GM12878 (cell line): ENCODE measurements around the gene CFAP91. TPM values are rescaled to one million over a fixed set of nuclear protein-coding genes. Genes with fewer than 3 reads are reported as not detected.

Experiments used
- ATAC-seq: fragments of 200-7000 bp; cut with Tn5 transposase; 3 replicates; pipeline ENCODE4 v1.9.1; 2020; ENCODE audit warnings: mild to moderate bottlenecking, moderate library complexity
- BruUV-seq: library from RNA; stranded (reverse); fragments of 400-500 nt; replicated peaks from 2 replicates; lab custom pipeline; 2021; lab: Mats Ljungman, UMichigan
- CTCF ChIA-PET: fragments of 300-600 bp; sonication (Branson Sonifier 250); formaldehyde crosslinking; extraction: SDS; loops from one replicate; lab custom pipeline; 2021; ENCODE audit warnings: inconsistent platforms; lab: Yijun Ruan, JAX
- POLR2A ChIA-PET: fragments of 350-600 bp; formaldehyde crosslinking; extraction: SDS; loops from one replicate; lab custom pipeline; 2021; ENCODE audit warnings: inconsistent platforms; lab: Charles Lee
- RAD21 ChIA-PET: fragments of 300-600 bp; sonication (Branson Sonifier 250); formaldehyde crosslinking; loops from one replicate; lab custom pipeline; 2023; ENCODE audit warnings: antibody characterized with exemption; ENCODE audit not compliant: unreplicated experiment; lab: Charles Lee
- SMC1A ChIA-PET: fragments of 300-600 bp; sonication (Branson Sonifier 250); formaldehyde crosslinking; loops from one replicate; lab custom pipeline; 2023; ENCODE audit not compliant: unreplicated experiment, uncharacterized antibody; lab: Charles Lee
- DNase-seq: peaks from one replicate; pipeline ENCODE4 v3.0.0-alpha.2; 2011; ENCODE audit warnings: low read depth, low spot score
- FAIRE-seq: peaks from 3 replicates; lab custom pipeline; 2011; peaks lifted over from hg19 to GRCh38; lab: Jason Lieb, UNC
- H2AFZ ChIP-seq: 2 replicates; pipeline ENCODE4 v1.6.0; 2011; ENCODE audit warnings: low read depth, low read length, control low read depth; ENCODE audit not compliant: control insufficient read depth
- H3K27ac ChIP-seq: 2 replicates; pipeline ENCODE4 v1.5.1; 2011; ENCODE audit warnings: control low read depth; ENCODE audit not compliant: control insufficient read depth, insufficient read depth
- H3K27me3 ChIP-seq, 2 experiments: replicated peaks in 1 of 2; 2 replicates each; pipeline versions ENCODE4 v1.6.0 to v1.6.1; 2011; ENCODE audit warnings: low read length in 1 of 2; ENCODE audit not compliant: control insufficient read depth in 2 of 2, insufficient read depth in 2 of 2
- H3K36me3 ChIP-seq, 2 experiments: 2 replicates each; pipeline ENCODE4 v1.5.1; 2011; ENCODE audit warnings: low read length in 1 of 2; ENCODE audit not compliant: control insufficient read depth in 2 of 2, insufficient read depth in 2 of 2
- H3K4me1 ChIP-seq: 2 replicates; pipeline ENCODE4 v1.6.1; 2011; ENCODE audit warnings: mild to moderate bottlenecking, low read length, moderate library complexity, mixed read lengths; ENCODE audit not compliant: control insufficient read depth, insufficient read depth
- H3K4me2 ChIP-seq: 2 replicates; pipeline ENCODE4 v1.6.0; 2011; ENCODE audit warnings: control low read depth; ENCODE audit not compliant: control insufficient read depth, insufficient read depth
- H3K4me3 ChIP-seq: fragments of 200-600 bp; sonication (generic); 2 replicates; pipeline ENCODE4 v1.5.1; 2016
- H3K79me2 ChIP-seq: 2 replicates; pipeline ENCODE4 v1.6.0; 2011; ENCODE audit warnings: low read length; ENCODE audit not compliant: control insufficient read depth, insufficient read depth
- H3K9ac ChIP-seq: 2 replicates; pipeline ENCODE4 v1.8.0; 2011; ENCODE audit warnings: low read length, control low read depth, mixed read lengths; ENCODE audit not compliant: control insufficient read depth, insufficient read depth
- H3K9me3 ChIP-seq: replicated peaks from 3 replicates; pipeline ENCODE4 v1.5.1; 2011; ENCODE audit warnings: mild to moderate bottlenecking, low read length; ENCODE audit not compliant: control insufficient read depth, insufficient read depth
- H4K20me1 ChIP-seq: 2 replicates; pipeline ENCODE4 v1.6.0; 2011; ENCODE audit not compliant: control insufficient read depth, insufficient read depth
- ASH2L ChIP-seq: fragments of 300-600, 200-600 bp; sonication (generic); IDR thresholded peaks from 2 replicates; pipeline ENCODE4 v1.6.1; 2017; ENCODE audit warnings: low read depth, mild to moderate bottlenecking, borderline replicate concordance
- BCL3 ChIP-seq: IDR thresholded peaks from 2 replicates; pipeline ENCODE4 v1.6.1; 2011; ENCODE audit warnings: borderline replicate concordance, low read depth, mild to moderate bottlenecking, moderate library complexity, low read length; ENCODE audit not compliant: insufficient read depth, poor library complexity, severe bottlenecking
- BCLAF1 ChIP-seq: fragments of 450-650 bp; IDR thresholded peaks from 2 replicates; pipeline ENCODE4 v1.6.1; 2017; ENCODE audit warnings: antibody characterized with exemption, mild to moderate bottlenecking, moderate library complexity
- EED ChIP-seq: sonication (generic); IDR thresholded peaks from 2 replicates; pipeline ENCODE4 v1.6.1; 2016; ENCODE audit warnings: antibody characterized with exemption, low read depth
- EP300 ChIP-seq, 2 experiments: fragments of 150-350 bp in 1 of 2; IDR thresholded peaks; 2 replicates each; pipeline ENCODE4 v1.6.1; 2011 to 2012; ENCODE audit warnings: low read depth in 2 of 2, low read length in 2 of 2, borderline replicate concordance in 1 of 2, improper control_type of control experiment in 1 of 2, inconsistent platforms in 1 of 2; ENCODE audit not compliant: control insufficient read depth in 1 of 2
- FOXK2 ChIP-seq: fragments of 450-650 bp; IDR thresholded peaks from 2 replicates; pipeline ENCODE4 v1.6.1; 2017; ENCODE audit warnings: mild to moderate bottlenecking, moderate library complexity
- LARP7 ChIP-seq: fragments of 450-650 bp; IDR thresholded peaks from 2 replicates; pipeline ENCODE4 v1.6.1; 2017; ENCODE audit warnings: mild to moderate bottlenecking
- MLLT1 ChIP-seq: fragments of 450-650 bp; IDR thresholded peaks from 2 replicates; pipeline ENCODE4 v1.6.1; 2016; ENCODE audit warnings: mild to moderate bottlenecking
- RELA ChIP-seq: fragments of 450-650 bp; IDR thresholded peaks from 2 replicates; pipeline ENCODE4 v1.8.0; 2014; ENCODE audit warnings: borderline replicate concordance; ENCODE audit not compliant: partially characterized antibody
- SRF ChIP-seq, 2 experiments: IDR thresholded peaks; 2 replicates each; pipeline ENCODE4 v1.6.1; 2011; ENCODE audit warnings: low read depth in 2 of 2, low read length in 2 of 2, mild to moderate bottlenecking in 1 of 2, moderate library complexity in 1 of 2
- TCF12 ChIP-seq: IDR thresholded peaks from 2 replicates; pipeline ENCODE4 v1.6.1; 2011; ENCODE audit warnings: low read depth, mild to moderate bottlenecking, low read length
- ZBTB40 ChIP-seq: fragments of 450-650 bp; IDR thresholded peaks from 2 replicates; pipeline ENCODE4 v1.6.1; 2016; ENCODE audit warnings: mild to moderate bottlenecking, moderate library complexity, borderline replicate concordance
- ZNF24 ChIP-seq: fragments of 450-650 bp; IDR thresholded peaks from 2 replicates; pipeline ENCODE4 v1.6.1; 2017; ENCODE audit warnings: antibody characterized with exemption, mild to moderate bottlenecking
- WGBS: methylation state at CpG from one replicate; pipeline ENCODE4 v1.1.6; 2016; ENCODE audit warnings: low lambda C conversion rate; ENCODE audit not compliant: insufficient replicate concordance, insufficient coverage; ENCODE audit errors: missing lambda C conversion rate; 5-methylcytosine and 5-hydroxymethylcytosine counted together
- in situ Hi-C: fragments of 300-500 bp; cut with MboI; formaldehyde crosslinking; loops from 9 replicates; pipeline ENCODE4 v1.14.3; 2018; ENCODE audit warnings: mixed read lengths
- intact Hi-C: fragments of 100-400 bp; cut with micrococcal nuclease; formaldehyde crosslinking; loops from one replicate; pipeline ENCODE4 v1.14.2; 2022; ENCODE audit not compliant: unreplicated experiment
- polyA plus RNA-seq, 11 experiments: library from polyadenylated mRNA; depleted of rRNA in 4 of 11; unstranded in 6 of 11; stranded (reverse) in 5 of 11; fragments of >200 nt; fragmentation: Nextera tagmentation in 4 of 11; fragmentation: Illumina TruSeq in 1 of 11; extraction: Ambion mirVana in 4 of 11; extraction: Trizol in 1 of 11; gene quantifications; 1 replicate in 1 of 11; 2 replicates in 10 of 11; pipeline versions ENCODE4 v1.2.1 to v1.2.3, GENCODE V29; 2011 to 2016; ENCODE audit warnings: inconsistent platforms in 2 of 11, missing spikeins in 2 of 11, low read depth in 1 of 11
- total RNA-seq, 4 experiments: library from RNA; depleted of rRNA in 3 of 4; stranded (reverse); fragments of >200 nt in 3 of 4; fragmentation: Illumina TruSeq in 1 of 4; extraction: Trizol in 1 of 4; gene quantifications; 2 replicates each; pipeline versions ENCODE4 v1.2.1 to v1.2.3, GENCODE V29; 2013 to 2021

CFAP91 gene
- total and polyA plus RNA-seq, 10 of the 15 experiments (the other 5 are each of a cell fraction or from before 2014, with no cell fraction given) = 0.03 to 2.2 (median 0.92) TPM

GRCh38 chr3:119733812-119734211 lies 31.0 kb downstream of the CFAP91 start:
- H3K4me1 ChIP-seq = no peaks in the 10 kb centered on the region
- BruUV-seq = no TSS peak
- ChIA-PET RAD21 (interaction anchor here (0.6 to 1.3 kb wide), 5 partner anchors 27 to 87 kb away, joined by 3 to 4 read pairs (median 4); no protein-coding TSS in a partner anchor), CTCF (interaction anchor here (1.1 to 1.4 kb wide), 3 partner anchors 8 to 12 kb away, joined by 3 to 6 read pairs (median 3); no protein-coding TSS in a partner anchor), POLR2A (interaction anchor here (0.5 to 1.5 kb wide), 6 partner anchors 8 to 141 kb away, joined by 3 to 5 read pairs (median 3); no protein-coding TSS in a partner anchor), SMC1A (interaction anchor here (0.6 to 1.6 kb wide), 10 partner anchors 9 to 482 kb away, joined by 3 to 5 read pairs (median 3); no protein-coding TSS in a partner anchor)
- in situ Hi-C loops (no loop called here), intact Hi-C loops (no loop called here)
- H2AFZ ChIP-seq = no peak overlapping the region
- 68% methylated on average over 5 of the region's 5 CpGs for WGBS
- H3K79me2 ChIP-seq = no peaks in the 10 kb centered on the region
- H3K27ac ChIP-seq = no peak overlapping the region
- H3K27me3 ChIP-seq = no peaks in the 10 kb centered on the region
- no peaks in the 10 kb centered on the region for H3K9me3 ChIP-seq
- DNase-seq (no peak), FAIRE-seq (no peak), ATAC-seq (peak; percentile 92)
- no peak overlapping the region for H3K4me3 ChIP-seq
- no peaks in the 10 kb centered on the region for H4K20me1 ChIP-seq
- H3K9ac ChIP-seq = no peak overlapping the region
- H3K36me3 ChIP-seq = no peaks in the 10 kb centered on the region
- H3K4me2 ChIP-seq = no peak overlapping the region
- TF ChIP-seq FOXK2 = no peak
- no peak for TF ChIP-seq SRF (IDR thresholded peaks at IDR 0.05; ENCODE audit: low read depth in 2 of 2, low read length in 2 of 2)
- TF ChIP-seq LARP7 = no peak
- no peak for TF ChIP-seq ASH2L
- peak; percentile 64; the same call in 1 of the 2 replicates for TF ChIP-seq EED
- 0 out of 2 replicates have a peak, but pooled peaks have one; percentile 4 for TF ChIP-seq TCF12
- no peak for TF ChIP-seq RELA
- TF ChIP-seq EP300 (IDR thresholded peaks at IDR 0.05; ENCODE audit: borderline replicate concordance in 1 of 2, control insufficient read depth in 1 of 2, low read depth in 2 of 2, low read length in 2 of 2) = 0 out of 4 replicates have a peak, but pooled peaks of 1 of the 2 experiments have one; percentile 19
- TF ChIP-seq MLLT1 = no peak
- peak; percentile 24 for TF ChIP-seq BCL3
- no peak for TF ChIP-seq ZBTB40
- no peak for TF ChIP-seq BCLAF1
- TF ChIP-seq ZNF24 = no peak
